ENCODE data around the gene TGFBR3L. TPM values are rescaled to one million over a fixed set of nuclear protein-coding genes. Genes with fewer than 3 reads are reported as not detected.

The TGFBR3L gene
- total and polyA plus RNA-seq, 2 of the 13 experiments (the other 11 are each of a cell fraction or from before 2014, with no cell fraction given), result 0.20 to 1.0 TPM

DNA sequence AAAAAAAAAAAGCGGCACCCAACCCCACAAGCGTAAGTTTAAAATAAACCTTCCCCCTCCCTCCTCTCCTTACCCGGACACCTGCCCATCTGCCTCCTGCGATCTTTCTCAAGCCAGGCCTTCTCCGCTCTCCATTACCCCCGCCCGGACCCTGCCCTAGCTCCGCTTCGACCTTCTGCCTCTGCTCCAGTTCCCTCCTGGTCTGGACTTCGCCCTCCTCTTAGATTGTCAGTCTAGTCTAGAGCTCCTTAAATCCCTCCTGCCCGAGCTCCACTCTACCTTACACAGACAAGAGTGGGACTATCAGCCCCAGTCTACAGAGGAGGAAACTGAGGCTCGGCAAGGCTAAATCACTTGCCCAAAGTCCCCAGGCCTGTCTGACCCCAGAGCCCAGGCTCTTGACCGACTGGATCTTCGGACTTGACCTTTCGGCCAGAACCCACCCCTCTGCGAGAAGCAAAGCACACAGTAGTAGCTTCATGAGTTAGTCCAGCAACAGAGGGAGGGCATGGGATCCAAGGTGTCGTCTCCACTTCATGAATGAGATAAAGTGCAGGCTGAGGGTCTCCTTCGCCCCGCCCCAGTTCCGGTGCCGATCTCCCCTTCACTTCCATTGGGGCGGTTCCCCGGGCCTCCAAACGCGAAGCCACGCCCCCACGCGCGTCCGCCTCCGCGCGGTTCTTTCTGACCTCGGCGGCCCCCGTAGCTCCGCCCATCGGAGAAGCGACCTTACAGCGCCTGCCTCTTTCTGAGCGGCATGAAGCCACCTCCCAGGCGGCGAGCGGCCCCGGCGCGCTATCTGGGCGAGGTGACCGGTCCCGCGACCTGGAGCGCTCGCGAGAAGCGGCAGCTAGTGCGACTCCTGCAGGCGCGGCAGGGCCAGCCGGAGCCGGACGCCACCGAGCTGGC, 5.2 kb downstream of the TGFBR3L start, which contains the start of gene SNAPC2 (continued):
- TF ChIP-seq PCBP1 (IDR thresholded peaks at IDR 0.05; ENCODE audit: borderline replicate concordance, low read depth, low read length) (0 out of 2 replicates have a peak, but pooled peaks have one; percentile 26), GTF3A (CRISPR knock-in tag; conservative IDR thresholded peaks at IDR 0.05) (no peak), TIGD3 (CRISPR knock-in tag; IDR thresholded peaks at IDR 0.05; ENCODE audit: borderline replicate concordance) (0 out of 2 replicates have a peak, but pooled peaks have one; percentile 52), HBP1 (CRISPR knock-in tag; IDR thresholded peaks at IDR 0.05; ENCODE audit: low read depth) (peak; percentile 66; the same call in 1 of the 2 replicates), EHMT2 (IDR thresholded peaks at IDR 0.05; ENCODE audit: borderline replicate concordance, low read depth, low read length) (no peak), CBFB (CRISPR knock-in tag; IDR thresholded peaks at IDR 0.05) (peak; percentile 66; the same call in 1 of the 2 replicates), SNAI1 (CRISPR knock-in tag; IDR thresholded peaks at IDR 0.05; ENCODE audit: borderline replicate concordance) (0 out of 2 replicates have a peak, but pooled peaks have one; percentile 59), KDM5B (CRISPR knock-in tag; IDR thresholded peaks at IDR 0.05; ENCODE audit: borderline replicate concordance) (peak; percentile 45; the same call in 1 of the 2 replicates), FOXA1 (IDR thresholded peaks at IDR 0.05) (no peak), FOXA1 (CRISPR knock-in tag; IDR thresholded peaks at IDR 0.05) (no peak), SP4 (CRISPR knock-in tag; IDR thresholded peaks at IDR 0.05) (peak; percentile 96), ARHGAP35 (CRISPR knock-in tag; IDR thresholded peaks at IDR 0.05; ENCODE audit: borderline replicate concordance) (0 out of 2 replicates have a peak, but pooled peaks have one; percentile 42), ZNF275 (CRISPR knock-in tag; IDR thresholded peaks at IDR 0.05; ENCODE audit: borderline replicate concordance) (peak; percentile 74; the same call in 1 of the 2 replicates), ZNF451 (CRISPR knock-in tag; IDR thresholded peaks at IDR 0.05) (no peak), FOXA3 (CRISPR knock-in tag; IDR thresholded peaks at IDR 0.05) (peak; percentile 39), POLR2AphosphoS5 (IDR thresholded peaks at IDR 0.05; ENCODE audit: low read depth, low read length) (peak; percentile 87), SALL2 (CRISPR knock-in tag; IDR thresholded peaks at IDR 0.05) (peak; percentile 81; the same call in 1 of the 2 replicates)
- TF ChIP-seq, protein P1, sequence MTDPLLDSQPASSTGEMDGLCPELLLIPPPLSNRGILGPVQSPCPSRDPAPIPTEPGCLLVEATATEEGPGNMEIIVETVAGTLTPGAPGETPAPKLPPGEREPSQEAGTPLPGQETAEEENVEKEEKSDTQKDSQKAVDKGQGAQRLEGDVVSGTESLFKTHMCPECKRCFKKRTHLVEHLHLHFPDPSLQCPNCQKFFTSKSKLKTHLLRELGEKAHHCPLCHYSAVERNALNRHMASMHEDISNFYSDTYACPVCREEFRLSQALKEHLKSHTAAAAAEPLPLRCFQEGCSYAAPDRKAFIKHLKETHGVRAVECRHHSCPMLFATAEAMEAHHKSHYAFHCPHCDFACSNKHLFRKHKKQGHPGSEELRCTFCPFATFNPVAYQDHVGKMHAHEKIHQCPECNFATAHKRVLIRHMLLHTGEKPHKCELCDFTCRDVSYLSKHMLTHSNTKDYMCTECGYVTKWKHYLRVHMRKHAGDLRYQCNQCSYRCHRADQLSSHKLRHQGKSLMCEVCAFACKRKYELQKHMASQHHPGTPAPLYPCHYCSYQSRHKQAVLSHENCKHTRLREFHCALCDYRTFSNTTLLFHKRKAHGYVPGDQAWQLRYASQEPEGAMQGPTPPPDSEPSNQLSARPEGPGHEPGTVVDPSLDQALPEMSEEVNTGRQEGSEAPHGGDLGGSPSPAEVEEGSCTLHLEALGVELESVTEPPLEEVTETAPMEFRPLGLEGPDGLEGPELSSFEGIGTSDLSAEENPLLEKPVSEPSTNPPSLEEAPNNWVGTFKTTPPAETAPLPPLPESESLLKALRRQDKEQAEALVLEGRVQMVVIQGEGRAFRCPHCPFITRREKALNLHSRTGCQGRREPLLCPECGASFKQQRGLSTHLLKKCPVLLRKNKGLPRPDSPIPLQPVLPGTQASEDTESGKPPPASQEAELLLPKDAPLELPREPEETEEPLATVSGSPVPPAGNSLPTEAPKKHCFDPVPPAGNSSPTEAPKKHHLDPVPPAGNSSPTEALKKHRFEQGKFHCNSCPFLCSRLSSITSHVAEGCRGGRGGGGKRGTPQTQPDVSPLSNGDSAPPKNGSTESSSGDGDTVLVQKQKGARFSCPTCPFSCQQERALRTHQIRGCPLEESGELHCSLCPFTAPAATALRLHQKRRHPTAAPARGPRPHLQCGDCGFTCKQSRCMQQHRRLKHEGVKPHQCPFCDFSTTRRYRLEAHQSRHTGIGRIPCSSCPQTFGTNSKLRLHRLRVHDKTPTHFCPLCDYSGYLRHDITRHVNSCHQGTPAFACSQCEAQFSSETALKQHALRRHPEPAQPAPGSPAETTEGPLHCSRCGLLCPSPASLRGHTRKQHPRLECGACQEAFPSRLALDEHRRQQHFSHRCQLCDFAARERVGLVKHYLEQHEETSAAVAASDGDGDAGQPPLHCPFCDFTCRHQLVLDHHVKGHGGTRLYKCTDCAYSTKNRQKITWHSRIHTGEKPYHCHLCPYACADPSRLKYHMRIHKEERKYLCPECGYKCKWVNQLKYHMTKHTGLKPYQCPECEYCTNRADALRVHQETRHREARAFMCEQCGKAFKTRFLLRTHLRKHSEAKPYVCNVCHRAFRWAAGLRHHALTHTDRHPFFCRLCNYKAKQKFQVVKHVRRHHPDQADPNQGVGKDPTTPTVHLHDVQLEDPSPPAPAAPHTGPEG (CRISPR knock-in tag; IDR thresholded peaks at IDR 0.05), result peak; percentile 62; the same call in 1 of the 2 replicates

Data from HepG2 (cell line).